Esophagus muscularis mucosa (tissue), 4 donors: ENCODE measurements around the gene GALNT14.

ENCODE experiments used
- EP300 ChIP-seq: sonication (generic); formaldehyde crosslinking; IDR thresholded peaks from one replicate; pipeline ENCODE4 v1.6.1; 2017; ENCODE audit warnings: antibody characterized with exemption
- POLR2A ChIP-seq: fragments of 450-650 bp; IDR thresholded peaks from one replicate; pipeline ENCODE4 v1.6.1; 2017; ENCODE audit warnings: antibody characterized with exemption, moderate library complexity, mild to moderate bottlenecking, low read depth
- POLR2AphosphoS5 ChIP-seq, 2 donors: sonication (generic); formaldehyde crosslinking; IDR thresholded peaks; one replicate each; pipeline ENCODE4 v1.6.1; 2017; ENCODE audit warnings: antibody characterized with exemption in 2 of 2
- TF ChIP-seq, protein P1 (sequence below), 3 experiments: fragments of 200-600 bp in 2 of 3; fragments of 450-650 bp in 1 of 3; sonication (generic) in 2 of 3; IDR thresholded peaks; one replicate each; pipeline ENCODE4 v1.5.1; 2017 to 2019; ENCODE audit warnings: antibody characterized with exemption in 3 of 3, mild to moderate bottlenecking in 2 of 3, moderate library complexity in 1 of 3

- TF ChIP-seq POLR2A (no peak), POLR2AphosphoS5 (IDR thresholded peaks at IDR 0.05) (no peak), EP300 (no peak)
- TF ChIP-seq, protein P1, sequence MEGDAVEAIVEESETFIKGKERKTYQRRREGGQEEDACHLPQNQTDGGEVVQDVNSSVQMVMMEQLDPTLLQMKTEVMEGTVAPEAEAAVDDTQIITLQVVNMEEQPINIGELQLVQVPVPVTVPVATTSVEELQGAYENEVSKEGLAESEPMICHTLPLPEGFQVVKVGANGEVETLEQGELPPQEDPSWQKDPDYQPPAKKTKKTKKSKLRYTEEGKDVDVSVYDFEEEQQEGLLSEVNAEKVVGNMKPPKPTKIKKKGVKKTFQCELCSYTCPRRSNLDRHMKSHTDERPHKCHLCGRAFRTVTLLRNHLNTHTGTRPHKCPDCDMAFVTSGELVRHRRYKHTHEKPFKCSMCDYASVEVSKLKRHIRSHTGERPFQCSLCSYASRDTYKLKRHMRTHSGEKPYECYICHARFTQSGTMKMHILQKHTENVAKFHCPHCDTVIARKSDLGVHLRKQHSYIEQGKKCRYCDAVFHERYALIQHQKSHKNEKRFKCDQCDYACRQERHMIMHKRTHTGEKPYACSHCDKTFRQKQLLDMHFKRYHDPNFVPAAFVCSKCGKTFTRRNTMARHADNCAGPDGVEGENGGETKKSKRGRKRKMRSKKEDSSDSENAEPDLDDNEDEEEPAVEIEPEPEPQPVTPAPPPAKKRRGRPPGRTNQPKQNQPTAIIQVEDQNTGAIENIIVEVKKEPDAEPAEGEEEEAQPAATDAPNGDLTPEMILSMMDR (IDR thresholded peaks at IDR 0.05), result no peak
Measured at GRCh38 chr2:31033032-31033431, 105.2 kb downstream of the GALNT14 start.
